GM21786 (cell line): Measurements from ENCODE around the gene C17orf113.
"Not testable (repeated sequence)": the region's sequence is repeated elsewhere in the genome, so short reads cannot be mapped to it uniquely, and the experiment has no call there.

Source experiments
- ATAC-seq: cut with Tn5 transposase; IDR thresholded peaks from one replicate; pipeline ENCODE4 v1.9.1; 2021; ENCODE audit not compliant: unreplicated experiment

Gene C17orf113

GRCh38 chr17:42042598-42043319 lies 7.6 kb downstream of the C17orf113 start:
- no peak for ATAC-seq

GRCh38 chr17:42041619-42042018 lies 8.8 kb downstream of the C17orf113 start:
- ATAC-seq: no peak

- ATAC-seq: no peak
These were observed 9.6 kb downstream of the C17orf113 start for GRCh38 chr17:42040818-42041217.

GRCh38 chr17:42039794-42040763 lies 10.3 kb downstream of the C17orf113 start:
- no peak for ATAC-seq

- ATAC-seq: no peak
These were observed 12.0 kb downstream of the C17orf113 start for GRCh38 chr17:42038221-42038973.

GRCh38 chr17:42034059-42034458 lies 16.3 kb downstream of the C17orf113 start:
- ATAC-seq: no peak

- ATAC-seq: no peak
These were observed 18.8 kb downstream of the C17orf113 start for GRCh38 chr17:42031584-42031983.

- no peak for ATAC-seq
These were observed 21.6 kb downstream of the C17orf113 start for GRCh38 chr17:42028791-42029127.

GRCh38 chr17:42027961-42028790 lies 22.2 kb downstream of the C17orf113 start:
- ATAC-seq: no peak

GRCh38 chr17:42027590-42027889 lies 22.9 kb downstream of the C17orf113 start:
- no peak for ATAC-seq

- no peak for ATAC-seq
These were observed 23.4 kb downstream of the C17orf113 start for GRCh38 chr17:42026857-42027589.

- no peak for ATAC-seq
These were observed 24.5 kb downstream of the C17orf113 start for GRCh38 chr17:42025936-42026335.

- ATAC-seq: no peak
These were observed 25.2 kb downstream of the C17orf113 start for GRCh38 chr17:42025191-42025579.

- no peak for ATAC-seq
These were observed 26.7 kb downstream of the C17orf113 start for GRCh38 chr17:42023524-42024349.

- ATAC-seq: not testable (repeated sequence)
These were observed 29.6 kb downstream of the C17orf113 start for GRCh38 chr17:42020845-42021244.

GRCh38 chr17:42019509-42020404 lies 30.6 kb downstream of the C17orf113 start, which contains the start of gene NKIRAS2:
TSS of gene NKIRAS2 (plus strand) at chr17:42020090. CDS start at chr17:42021578, 1,488 bp downstream.
- peak; percentile 51 for ATAC-seq

GRCh38 chr17:42018988-42019387 lies 31.4 kb downstream of the C17orf113 start:
- no peak for ATAC-seq

GRCh38 chr17:42018339-42018738 lies 32.1 kb downstream of the C17orf113 start:
- no peak for ATAC-seq
